T47D (cell line): ENCODE results near the gene ZBTB24.

Source experiments
- DNase-seq, 2 experiments: peaks; one replicate each; pipeline versions ENCODE4 v3.0.0 to v3.0.0-alpha.2; 2011 to 2012; ENCODE audit warnings: low read depth in 1 of 2, low spot score in 1 of 2
- JUND ChIP-seq: IDR thresholded peaks from 2 replicates; pipeline ENCODE4 v1.6.1; 2012; ENCODE audit warnings: low read depth
- in situ Hi-C: cut with HindIII; loops from 2 replicates; pipeline ENCODE4 v1.10.0; 2016; ENCODE audit warnings: low sequenced_read_pairs, low pct_unique_long_range_greater_than_20kb

Gene ZBTB24

GRCh38 chr6:109460161-109460829 is 22.7 kb downstream of the ZBTB24 start:
- in situ Hi-C loops = no loop called here
- no peak for DNase-seq
- TF ChIP-seq JUND = no peak

- in situ Hi-C loops = no loop called here
- no peak for DNase-seq
Observed at GRCh38 chr6:109458774-109459531, 24.1 kb downstream of the ZBTB24 start.

GRCh38 chr6:109457562-109457996 is 25.4 kb downstream of the ZBTB24 start:
- DNase-seq = no peak
- no peak for TF ChIP-seq JUND
- in situ Hi-C loops = no loop called here

More at GRCh38 chr6:109458774-109459531, 24.1 kb downstream of the ZBTB24 start:
- no peak for TF ChIP-seq JUND

GRCh38 chr6:109456710-109457561 is 26.1 kb downstream of the ZBTB24 start:
- TF ChIP-seq JUND = no peak
- no peak for DNase-seq
- in situ Hi-C loops = no loop called here

- no peak for DNase-seq
- TF ChIP-seq JUND = no peak
- in situ Hi-C loops = no loop called here
Observed at GRCh38 chr6:109456111-109456583, 26.9 kb downstream of the ZBTB24 start.

- no peak for TF ChIP-seq JUND
- DNase-seq = peak; percentile 30 to 42
- in situ Hi-C loops = no loop called here
Observed at GRCh38 chr6:109455437-109456110, 27.4 kb downstream of the ZBTB24 start, which contains the start of gene MICAL1. MICAL1 (minus strand) TSS chr6:109455772; CDS start chr6:109454196, 1,576 bp downstream.

GRCh38 chr6:109454496-109455436 is 28.3 kb downstream of the ZBTB24 start:
- in situ Hi-C loops = no loop called here
- no peak for TF ChIP-seq JUND
- DNase-seq = no peak

- no peak for TF ChIP-seq JUND
- no peak for DNase-seq
- in situ Hi-C loops = no loop called here
Observed at GRCh38 chr6:109453594-109454495, 29.2 kb downstream of the ZBTB24 start.

- in situ Hi-C loops = no loop called here
- DNase-seq = no peak
- TF ChIP-seq JUND = no peak
Observed at GRCh38 chr6:109453156-109453555, 29.9 kb downstream of the ZBTB24 start.

GRCh38 chr6:109452181-109452580 is 30.8 kb downstream of the ZBTB24 start:
- DNase-seq = no peak
- in situ Hi-C loops = no loop called here
- no peak for TF ChIP-seq JUND
